ENCODE data around the gene CISH.

The CISH gene

DNA sequence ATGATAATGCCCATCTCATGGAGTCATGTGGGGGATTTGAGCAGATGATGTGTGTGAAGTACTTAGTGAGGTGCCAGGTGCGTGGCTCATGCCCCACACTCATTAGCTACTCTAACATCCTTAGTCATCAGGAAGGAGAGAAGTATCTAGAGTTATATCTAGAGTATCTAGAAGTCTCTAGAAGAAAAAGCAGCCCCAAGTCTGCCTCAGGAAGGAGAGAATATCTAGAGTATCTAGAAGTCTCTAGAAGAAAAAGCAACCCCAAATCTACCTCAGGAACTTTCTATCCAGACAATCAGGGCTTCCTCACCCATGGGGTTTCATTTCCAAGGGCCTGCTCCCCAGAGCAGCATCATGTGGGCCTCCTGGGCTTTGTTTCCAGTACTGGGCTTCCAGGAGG lies 38.4 kb upstream of the CISH start:
- no peaks in the 10 kb centered on the region for H3F3A ChIP-seq (ENCODE audit: low read depth)
- H3K79me2 ChIP-seq (ENCODE audit: insufficient read depth, low read length) = no peaks in the 10 kb centered on the region
- H3K9ac ChIP-seq (ENCODE audit: low read depth, low read length, poor library complexity, severe bottlenecking) = no peak overlapping the region
- H3K4me1 ChIP-seq (ENCODE audit: insufficient read depth, low read length, poor library complexity, severe bottlenecking) = no peaks in the 10 kb centered on the region
- H3K27me3 ChIP-seq (ENCODE audit: insufficient read depth, low read length, poor library complexity, severe bottlenecking) = no peaks in the 10 kb centered on the region
- peaks cover 53% of the 10 kb centered on the region; the same call in 1 of the 2 replicates for H3K36me3 ChIP-seq (ENCODE audit: insufficient read depth, low read length)
- H4K20me1 ChIP-seq (ENCODE audit: insufficient read depth, low read length, poor library complexity, severe bottlenecking) = no peaks in the 10 kb centered on the region
- no peaks in the 10 kb centered on the region for H3K9me2 ChIP-seq (replicated peaks; ENCODE audit: low read depth, low read length)
- no peak overlapping the region for H2AFZ ChIP-seq (ENCODE audit: low read length)
- no peak overlapping the region for H3K4me2 ChIP-seq (ENCODE audit: low read depth, low read length, poor library complexity, severe bottlenecking)
- no peak overlapping the region for H3K4me3 ChIP-seq (ENCODE audit: low read length, poor library complexity, severe bottlenecking)
- TF ChIP-seq EZH2phosphoT487 (IDR thresholded peaks at IDR 0.05; ENCODE audit: borderline replicate concordance) = no peak
- TF ChIP-seq, protein P1, sequence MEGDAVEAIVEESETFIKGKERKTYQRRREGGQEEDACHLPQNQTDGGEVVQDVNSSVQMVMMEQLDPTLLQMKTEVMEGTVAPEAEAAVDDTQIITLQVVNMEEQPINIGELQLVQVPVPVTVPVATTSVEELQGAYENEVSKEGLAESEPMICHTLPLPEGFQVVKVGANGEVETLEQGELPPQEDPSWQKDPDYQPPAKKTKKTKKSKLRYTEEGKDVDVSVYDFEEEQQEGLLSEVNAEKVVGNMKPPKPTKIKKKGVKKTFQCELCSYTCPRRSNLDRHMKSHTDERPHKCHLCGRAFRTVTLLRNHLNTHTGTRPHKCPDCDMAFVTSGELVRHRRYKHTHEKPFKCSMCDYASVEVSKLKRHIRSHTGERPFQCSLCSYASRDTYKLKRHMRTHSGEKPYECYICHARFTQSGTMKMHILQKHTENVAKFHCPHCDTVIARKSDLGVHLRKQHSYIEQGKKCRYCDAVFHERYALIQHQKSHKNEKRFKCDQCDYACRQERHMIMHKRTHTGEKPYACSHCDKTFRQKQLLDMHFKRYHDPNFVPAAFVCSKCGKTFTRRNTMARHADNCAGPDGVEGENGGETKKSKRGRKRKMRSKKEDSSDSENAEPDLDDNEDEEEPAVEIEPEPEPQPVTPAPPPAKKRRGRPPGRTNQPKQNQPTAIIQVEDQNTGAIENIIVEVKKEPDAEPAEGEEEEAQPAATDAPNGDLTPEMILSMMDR (conservative IDR thresholded peaks at IDR 0.05; ENCODE audit: low read length) = no peak
- H3K9me3 ChIP-seq (ENCODE audit: insufficient read depth, low read depth, low read length) = no peaks in the 10 kb centered on the region

DNA sequence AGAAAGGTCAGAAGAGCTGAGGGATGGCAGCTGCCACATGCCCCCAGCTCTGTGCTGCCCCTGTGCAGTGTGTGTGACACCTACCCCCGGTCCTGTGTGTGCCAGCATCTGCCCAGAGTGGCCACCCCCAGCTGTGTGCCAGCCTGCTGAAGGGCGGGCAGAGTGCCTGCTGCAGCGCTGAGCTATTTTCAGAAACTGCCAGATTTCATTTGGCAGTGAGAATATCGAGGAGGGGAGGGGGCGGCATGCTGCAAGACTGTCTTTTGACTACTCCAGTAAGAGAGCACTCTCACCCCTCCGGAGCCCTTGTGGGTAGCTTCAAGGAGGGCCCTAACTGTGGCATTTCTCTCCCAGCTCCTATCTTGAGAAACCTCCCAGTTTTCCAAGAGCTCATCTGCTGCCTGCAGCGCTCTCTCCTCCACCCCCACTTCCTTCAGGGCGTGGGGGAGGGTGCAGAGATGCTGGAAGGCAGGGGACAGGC lies 37.9 kb upstream of the CISH start:
- Histone ChIP-seq H3K36me3 (ENCODE audit: insufficient read depth, low read length) (peaks cover 59% of the 10 kb centered on the region; the same call in 1 of the 2 replicates), H3K4me2 (ENCODE audit: low read depth, low read length, poor library complexity, severe bottlenecking) (no peak overlapping the region), H3K27me3 (ENCODE audit: insufficient read depth, low read length, poor library complexity, severe bottlenecking) (no peaks in the 10 kb centered on the region), H3K4me1 (ENCODE audit: insufficient read depth, low read length, poor library complexity, severe bottlenecking) (no peaks in the 10 kb centered on the region), H4K20me1 (ENCODE audit: insufficient read depth, low read length, poor library complexity, severe bottlenecking) (no peaks in the 10 kb centered on the region), H2AFZ (ENCODE audit: low read length) (no peak overlapping the region), H3K4me3 (ENCODE audit: low read length, poor library complexity, severe bottlenecking) (no peak overlapping the region), H3F3A (ENCODE audit: low read depth) (no peaks in the 10 kb centered on the region), H3K9me3 (ENCODE audit: insufficient read depth, low read depth, low read length) (no peaks in the 10 kb centered on the region), H3K9me2 (replicated peaks; ENCODE audit: low read depth, low read length) (no peaks in the 10 kb centered on the region), H3K79me2 (ENCODE audit: insufficient read depth, low read length) (no peaks in the 10 kb centered on the region), H3K9ac (ENCODE audit: low read depth, low read length, poor library complexity, severe bottlenecking) (no peak overlapping the region)
- TF ChIP-seq EZH2phosphoT487 (IDR thresholded peaks at IDR 0.05; ENCODE audit: borderline replicate concordance) = no peak
- TF ChIP-seq, protein P1 (conservative IDR thresholded peaks at IDR 0.05; ENCODE audit: low read length) = no peak

DNA sequence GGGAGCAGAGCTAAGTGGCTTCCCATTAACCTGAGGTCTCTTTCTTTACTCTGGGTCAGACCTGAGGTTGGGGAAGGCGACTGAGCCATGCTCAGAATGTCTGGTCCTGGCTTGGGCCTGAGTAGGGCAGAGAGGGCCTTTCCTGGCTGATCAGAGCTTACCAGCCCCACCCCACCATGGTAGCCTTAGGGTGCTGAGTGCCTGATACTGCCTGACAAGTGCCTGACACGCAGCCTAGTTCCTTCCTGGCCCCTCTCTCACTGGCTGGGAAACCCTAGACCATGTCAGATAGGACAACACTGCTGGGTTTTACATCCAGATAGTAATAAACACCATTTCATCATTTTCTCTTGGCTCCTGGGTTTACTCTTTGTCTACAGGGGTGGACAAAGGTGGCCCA lies 37.4 kb upstream of the CISH start:
- Histone ChIP-seq H3K9me3 (ENCODE audit: insufficient read depth, low read depth, low read length) (no peaks in the 10 kb centered on the region), H3K4me3 (ENCODE audit: low read length, poor library complexity, severe bottlenecking) (no peak overlapping the region), H3F3A (ENCODE audit: low read depth) (no peaks in the 10 kb centered on the region), H2AFZ (ENCODE audit: low read length) (no peak overlapping the region), H4K20me1 (ENCODE audit: insufficient read depth, low read length, poor library complexity, severe bottlenecking) (no peaks in the 10 kb centered on the region), H3K36me3 (ENCODE audit: insufficient read depth, low read length) (peaks cover 64% of the 10 kb centered on the region; the same call in 1 of the 2 replicates), H3K4me1 (ENCODE audit: insufficient read depth, low read length, poor library complexity, severe bottlenecking) (no peaks in the 10 kb centered on the region), H3K9ac (ENCODE audit: low read depth, low read length, poor library complexity, severe bottlenecking) (no peak overlapping the region), H3K79me2 (ENCODE audit: insufficient read depth, low read length) (no peaks in the 10 kb centered on the region), H3K4me2 (ENCODE audit: low read depth, low read length, poor library complexity, severe bottlenecking) (no peak overlapping the region), H3K27me3 (ENCODE audit: insufficient read depth, low read length, poor library complexity, severe bottlenecking) (no peaks in the 10 kb centered on the region), H3K9me2 (replicated peaks; ENCODE audit: low read depth, low read length) (no peaks in the 10 kb centered on the region)
- TF ChIP-seq EZH2phosphoT487 (IDR thresholded peaks at IDR 0.05; ENCODE audit: borderline replicate concordance) = no peak
- TF ChIP-seq, protein P1 (conservative IDR thresholded peaks at IDR 0.05; ENCODE audit: low read length) = no peak
